Measurements from ENCODE around the gene PCED1B.
"Not testable (repeated sequence)": the region's sequence is repeated elsewhere in the genome, so short reads cannot be mapped to it uniquely, and the experiment has no call there.

PCED1B gene

GRCh38 chr12:47170281-47170680 is 90.9 kb downstream of the PCED1B start:
- not testable (repeated sequence) for DNase-seq

GRCh38 chr12:47178014-47178413 is 98.6 kb downstream of the PCED1B start:
- no peak for DNase-seq

- not testable (repeated sequence) for DNase-seq
Measured at GRCh38 chr12:47182164-47182938, 102.9 kb downstream of the PCED1B start.

- no peak for DNase-seq
Measured at GRCh38 chr12:47184229-47184628, 104.8 kb downstream of the PCED1B start.

GRCh38 chr12:47184813-47185212 is 105.4 kb downstream of the PCED1B start:
- DNase-seq: no peak

GRCh38 chr12:47186246-47186645 is 106.8 kb downstream of the PCED1B start:
- no peak for DNase-seq

- no peak for DNase-seq
Measured at GRCh38 chr12:47188576-47189441, 109.4 kb downstream of the PCED1B start.

- DNase-seq: no peak
Measured at GRCh38 chr12:47189728-47190127, 110.3 kb downstream of the PCED1B start.

- no peak for DNase-seq
Measured at GRCh38 chr12:47190271-47190750, 110.9 kb downstream of the PCED1B start.

- DNase-seq: no peak
Measured at GRCh38 chr12:47190905-47191304, 111.5 kb downstream of the PCED1B start.

GRCh38 chr12:47192051-47192450 is 112.6 kb downstream of the PCED1B start:
- DNase-seq: no peak

GRCh38 chr12:47193066-47193465 is 113.6 kb downstream of the PCED1B start:
- DNase-seq: peak; percentile 67

- DNase-seq: no peak
Measured at GRCh38 chr12:47194501-47194900, 115.1 kb downstream of the PCED1B start.

GRCh38 chr12:47200446-47200845 is 121.0 kb downstream of the PCED1B start:
- no peak for DNase-seq

- not testable (repeated sequence) for DNase-seq
Measured at GRCh38 chr12:47201190-47201589, 121.8 kb downstream of the PCED1B start.

- DNase-seq: no peak
Measured at GRCh38 chr12:47202176-47202575, 122.8 kb downstream of the PCED1B start.

- DNase-seq: peak; percentile 52
Measured at GRCh38 chr12:47205532-47206449, 126.4 kb downstream of the PCED1B start.

GRCh38 chr12:47206450-47207339 is 127.3 kb downstream of the PCED1B start:
- DNase-seq: no peak

GRCh38 chr12:47207340-47207717 is 127.9 kb downstream of the PCED1B start:
- DNase-seq: peak; percentile 81

- peak; percentile 61 for DNase-seq
Measured at GRCh38 chr12:47207829-47208248, 128.4 kb downstream of the PCED1B start.

GRCh38 chr12:47209014-47209413 is 129.6 kb downstream of the PCED1B start:
- no peak for DNase-seq

GRCh38 chr12:47210776-47211175 is 131.4 kb downstream of the PCED1B start:
- DNase-seq: no peak

Data from activated CD4-positive, alpha-beta T cell treated with anti-CD3 and anti-CD28 coated beads, Interleukin-10, Interleukin-2, amounts not matched to agents 100 ng/mL and 50 ng/mL, durations not matched to agents 16 hours and 8 hours (primary cell).